ENCODE measurements around the gene BIK. TPM values are rescaled to one million over a fixed set of nuclear protein-coding genes. Genes with fewer than 3 reads are reported as not detected.
A peak's percentile ranks its signal among the peaks of the same experiment; 100 is the strongest.

Gene BIK
- total and polyA plus RNA-seq, 2 experiments from 2014 or later: 9.6 to 9.8 TPM

DNA sequence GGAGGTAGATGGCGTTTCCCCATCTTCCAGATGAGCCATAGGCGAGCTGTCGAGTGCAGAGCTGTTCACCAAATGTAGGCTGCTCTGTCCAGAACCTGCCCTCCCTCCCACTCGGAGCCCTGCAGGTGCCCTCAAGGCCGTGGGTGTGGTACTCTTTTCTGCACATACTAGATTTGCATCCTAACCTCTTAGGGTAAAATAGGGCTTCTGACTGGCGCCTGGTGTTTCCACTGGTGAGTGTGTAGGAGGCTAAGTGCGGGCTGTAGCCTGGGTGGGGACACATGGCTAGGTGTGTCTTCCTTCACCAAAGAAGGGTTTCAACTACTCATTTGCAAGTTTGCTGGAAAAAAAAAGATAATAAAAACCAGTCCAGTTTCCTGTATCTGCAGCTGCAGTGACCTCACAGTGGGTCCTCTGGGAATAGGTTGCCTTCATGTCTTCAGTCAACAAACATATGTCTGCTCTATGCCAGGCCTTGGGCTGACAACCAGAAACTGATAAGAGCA lies 8.5 kb downstream of the BIK start (continued):
- TF ChIP-seq, protein P1, sequence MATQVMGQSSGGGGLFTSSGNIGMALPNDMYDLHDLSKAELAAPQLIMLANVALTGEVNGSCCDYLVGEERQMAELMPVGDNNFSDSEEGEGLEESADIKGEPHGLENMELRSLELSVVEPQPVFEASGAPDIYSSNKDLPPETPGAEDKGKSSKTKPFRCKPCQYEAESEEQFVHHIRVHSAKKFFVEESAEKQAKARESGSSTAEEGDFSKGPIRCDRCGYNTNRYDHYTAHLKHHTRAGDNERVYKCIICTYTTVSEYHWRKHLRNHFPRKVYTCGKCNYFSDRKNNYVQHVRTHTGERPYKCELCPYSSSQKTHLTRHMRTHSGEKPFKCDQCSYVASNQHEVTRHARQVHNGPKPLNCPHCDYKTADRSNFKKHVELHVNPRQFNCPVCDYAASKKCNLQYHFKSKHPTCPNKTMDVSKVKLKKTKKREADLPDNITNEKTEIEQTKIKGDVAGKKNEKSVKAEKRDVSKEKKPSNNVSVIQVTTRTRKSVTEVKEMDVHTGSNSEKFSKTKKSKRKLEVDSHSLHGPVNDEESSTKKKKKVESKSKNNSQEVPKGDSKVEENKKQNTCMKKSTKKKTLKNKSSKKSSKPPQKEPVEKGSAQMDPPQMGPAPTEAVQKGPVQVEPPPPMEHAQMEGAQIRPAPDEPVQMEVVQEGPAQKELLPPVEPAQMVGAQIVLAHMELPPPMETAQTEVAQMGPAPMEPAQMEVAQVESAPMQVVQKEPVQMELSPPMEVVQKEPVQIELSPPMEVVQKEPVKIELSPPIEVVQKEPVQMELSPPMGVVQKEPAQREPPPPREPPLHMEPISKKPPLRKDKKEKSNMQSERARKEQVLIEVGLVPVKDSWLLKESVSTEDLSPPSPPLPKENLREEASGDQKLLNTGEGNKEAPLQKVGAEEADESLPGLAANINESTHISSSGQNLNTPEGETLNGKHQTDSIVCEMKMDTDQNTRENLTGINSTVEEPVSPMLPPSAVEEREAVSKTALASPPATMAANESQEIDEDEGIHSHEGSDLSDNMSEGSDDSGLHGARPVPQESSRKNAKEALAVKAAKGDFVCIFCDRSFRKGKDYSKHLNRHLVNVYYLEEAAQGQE (IDR thresholded peaks at IDR 0.05; ENCODE audit: unreplicated experiment): no peak
- TF ChIP-seq, protein P2, sequence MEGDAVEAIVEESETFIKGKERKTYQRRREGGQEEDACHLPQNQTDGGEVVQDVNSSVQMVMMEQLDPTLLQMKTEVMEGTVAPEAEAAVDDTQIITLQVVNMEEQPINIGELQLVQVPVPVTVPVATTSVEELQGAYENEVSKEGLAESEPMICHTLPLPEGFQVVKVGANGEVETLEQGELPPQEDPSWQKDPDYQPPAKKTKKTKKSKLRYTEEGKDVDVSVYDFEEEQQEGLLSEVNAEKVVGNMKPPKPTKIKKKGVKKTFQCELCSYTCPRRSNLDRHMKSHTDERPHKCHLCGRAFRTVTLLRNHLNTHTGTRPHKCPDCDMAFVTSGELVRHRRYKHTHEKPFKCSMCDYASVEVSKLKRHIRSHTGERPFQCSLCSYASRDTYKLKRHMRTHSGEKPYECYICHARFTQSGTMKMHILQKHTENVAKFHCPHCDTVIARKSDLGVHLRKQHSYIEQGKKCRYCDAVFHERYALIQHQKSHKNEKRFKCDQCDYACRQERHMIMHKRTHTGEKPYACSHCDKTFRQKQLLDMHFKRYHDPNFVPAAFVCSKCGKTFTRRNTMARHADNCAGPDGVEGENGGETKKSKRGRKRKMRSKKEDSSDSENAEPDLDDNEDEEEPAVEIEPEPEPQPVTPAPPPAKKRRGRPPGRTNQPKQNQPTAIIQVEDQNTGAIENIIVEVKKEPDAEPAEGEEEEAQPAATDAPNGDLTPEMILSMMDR (conservative IDR thresholded peaks at IDR 0.05; ENCODE audit: low read depth in 2 of 2): no peak
- no peak for TF ChIP-seq STAT1 (IDR thresholded peaks at IDR 0.05; ENCODE audit: unreplicated experiment)
- no peak for TF ChIP-seq JUNB (IDR thresholded peaks at IDR 0.05; ENCODE audit: unreplicated experiment)
- no peak for TF ChIP-seq EZH2 (IDR thresholded peaks at IDR 0.05; ENCODE audit: low read depth, unreplicated experiment)
- TF ChIP-seq ZNF331 (CRISPR knock-in tag; IDR thresholded peaks at IDR 0.05; ENCODE audit: low read depth): no peak
- TF ChIP-seq, protein P3, sequence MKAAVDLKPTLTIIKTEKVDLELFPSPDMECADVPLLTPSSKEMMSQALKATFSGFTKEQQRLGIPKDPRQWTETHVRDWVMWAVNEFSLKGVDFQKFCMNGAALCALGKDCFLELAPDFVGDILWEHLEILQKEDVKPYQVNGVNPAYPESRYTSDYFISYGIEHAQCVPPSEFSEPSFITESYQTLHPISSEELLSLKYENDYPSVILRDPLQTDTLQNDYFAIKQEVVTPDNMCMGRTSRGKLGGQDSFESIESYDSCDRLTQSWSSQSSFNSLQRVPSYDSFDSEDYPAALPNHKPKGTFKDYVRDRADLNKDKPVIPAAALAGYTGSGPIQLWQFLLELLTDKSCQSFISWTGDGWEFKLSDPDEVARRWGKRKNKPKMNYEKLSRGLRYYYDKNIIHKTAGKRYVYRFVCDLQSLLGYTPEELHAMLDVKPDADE (IDR thresholded peaks at IDR 0.05): no peak
- no peak for TF ChIP-seq POLR2AphosphoS5 (IDR thresholded peaks at IDR 0.05; ENCODE audit: low read depth)
- TF ChIP-seq NANOG (IDR thresholded peaks at IDR 0.05; ENCODE audit: borderline replicate concordance): no peak
- no peak for TF ChIP-seq EZH2phosphoT487 (IDR thresholded peaks at IDR 0.05; ENCODE audit: unreplicated experiment)
- no peak for TF ChIP-seq ZNF114 (CRISPR knock-in tag; IDR thresholded peaks at IDR 0.05)
- no peak for TF ChIP-seq CREB1 (CRISPR knock-in tag; IDR thresholded peaks at IDR 0.05; ENCODE audit: low read depth)

DNA sequence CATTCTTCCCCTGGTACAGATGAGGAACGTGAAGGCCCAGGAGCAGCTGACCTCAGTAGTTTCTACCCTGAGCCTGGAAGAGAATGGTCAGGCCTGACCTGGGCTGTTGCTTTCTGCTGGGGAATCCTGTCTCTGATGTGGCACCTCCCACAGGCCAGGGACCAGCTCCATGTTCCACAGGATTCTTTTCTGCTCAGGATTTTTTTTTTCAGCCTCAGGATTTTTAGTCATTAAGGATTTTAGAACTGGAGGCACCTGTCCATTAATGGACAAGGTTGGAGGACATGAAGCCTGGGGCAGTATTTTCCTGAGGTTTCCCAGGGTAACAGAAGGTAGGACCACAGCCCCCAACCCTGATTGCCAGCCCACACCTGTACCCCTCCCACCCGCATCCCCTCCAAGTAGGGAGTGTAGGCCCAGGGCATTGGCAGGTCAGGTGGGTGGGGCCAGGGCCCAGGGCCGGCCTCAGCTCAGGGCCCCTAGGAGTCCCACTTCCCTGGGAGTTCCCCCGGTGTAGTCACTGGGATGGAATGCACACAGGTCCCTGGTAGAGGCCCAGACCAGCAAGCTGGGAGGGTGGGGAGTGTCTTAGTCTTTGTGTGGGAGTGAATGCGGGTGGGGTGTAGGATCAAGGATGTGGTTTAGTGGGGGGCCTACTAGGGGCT lies 16.1 kb downstream of the BIK start:
- no peaks in the 10 kb centered on the region for H3K27me3 ChIP-seq (ENCODE audit: insufficient read depth)
- H3K9me2 ChIP-seq (ENCODE audit: insufficient read depth): no peaks in the 10 kb centered on the region
- Mint-ChIP-seq H3K9me3 (no peaks in the 10 kb centered on the region), H3K36me3 (ENCODE audit: low read depth) (no peaks in the 10 kb centered on the region), H3K27ac (no peak overlapping the region), H3K4me1 (peaks cover 8% of the 10 kb centered on the region; the same call in 2 of the 3 replicates), H3K4me3 (no peak overlapping the region), H3K27me3 (ENCODE audit: insufficient read depth, low read depth, poor library complexity) (peaks cover 8% of the 10 kb centered on the region)
- no peak for TF ChIP-seq ZNF331 (CRISPR knock-in tag; IDR thresholded peaks at IDR 0.05; ENCODE audit: low read depth)
- no peak for TF ChIP-seq JUNB (IDR thresholded peaks at IDR 0.05; ENCODE audit: unreplicated experiment)
- no peak for TF ChIP-seq EZH2 (IDR thresholded peaks at IDR 0.05; ENCODE audit: low read depth, unreplicated experiment)
- no peak for TF ChIP-seq CREB1 (CRISPR knock-in tag; IDR thresholded peaks at IDR 0.05; ENCODE audit: low read depth)
- TF ChIP-seq, protein P3 (IDR thresholded peaks at IDR 0.05): no peak
- no peaks in the 10 kb centered on the region; the same call in 1 of the 2 replicates for H3K4me1 ChIP-seq (ENCODE audit: insufficient read depth)
- H3K79me2 ChIP-seq (replicated peaks; ENCODE audit: insufficient read depth): no peaks in the 10 kb centered on the region
- no peaks in the 10 kb centered on the region for H3K36me3 ChIP-seq (ENCODE audit: insufficient read depth)
- no peak overlapping the region for H3K27ac ChIP-seq (ENCODE audit: low read depth)
- H2AFZ ChIP-seq: no peak overlapping the region
- H3F3A ChIP-seq (replicated peaks; ENCODE audit: low read depth): no peaks in the 10 kb centered on the region; the same call in 1 of the 2 replicates
- peak; percentile 60 for ATAC-seq
- no peak overlapping the region for H3K4me2 ChIP-seq
- no peak overlapping the region for H3K4me3 ChIP-seq
- H4K20me1 ChIP-seq (replicated peaks; ENCODE audit: insufficient read depth): 0 out of 2 replicates have a peak, but pooled peaks cover 10% of the 10 kb centered on the region
- DNase-seq (ENCODE audit: low spot score): no peak
